Panc1 (cell line): Measurements from ENCODE around the gene HAL. TPM values are rescaled to one million over a fixed set of nuclear protein-coding genes. Genes with fewer than 3 reads are reported as not detected.

ENCODE experiments used
- ATAC-seq: fragments of 200-7000 bp; cut with Tn5 transposase; 2 replicates; pipeline ENCODE4 v1.9.1; 2020; ENCODE audit warnings: mild to moderate bottlenecking, moderate library complexity
- BruUV-seq: library from RNA; stranded (reverse); fragments of 400-500 nt; replicated peaks from 2 replicates; lab custom pipeline; 2021; lab: Mats Ljungman, UMichigan
- CTCF ChIA-PET: fragments of 300-600 bp; sonication (Branson Sonifier 250); formaldehyde crosslinking; loops from one replicate; lab custom pipeline; 2022; ENCODE audit warnings: antibody characterized with exemption; lab: Charles Lee
- POLR2A ChIA-PET: fragments of 300-600 bp; sonication (Branson Sonifier 250); formaldehyde crosslinking; loops from one replicate; lab custom pipeline; 2022; ENCODE audit warnings: antibody characterized with exemption; lab: Charles Lee
- DNase-seq: peaks from one replicate; pipeline ENCODE4 v3.0.0-alpha.2; 2010; ENCODE audit warnings: low read depth, low spot score
- H3K27ac ChIP-seq: 2 replicates; pipeline ENCODE4 v1.5.1; 2011; ENCODE audit warnings: mild to moderate bottlenecking, low read length, inconsistent platforms
- H3K27me3 ChIP-seq: fragments of 200-500 bp; sonication (Bioruptor generic); 2 replicates; pipeline ENCODE4 v1.6.0; 2014; ENCODE audit warnings: low read length, inconsistent platforms; ENCODE audit not compliant: control insufficient read depth, insufficient read depth
- H3K36me3 ChIP-seq: fragments of 200-500 bp; sonication (Bioruptor generic); 2 replicates; pipeline ENCODE4 v1.5.1; 2014; ENCODE audit warnings: inconsistent platforms, mild to moderate bottlenecking, low read length, moderate library complexity; ENCODE audit not compliant: control insufficient read depth, insufficient read depth
- H3K4me1 ChIP-seq: 2 replicates; pipeline ENCODE4 v1.5.1; 2011; ENCODE audit warnings: inconsistent platforms, mild to moderate bottlenecking, low read length, moderate library complexity; ENCODE audit not compliant: control insufficient read depth, insufficient read depth
- H3K4me3 ChIP-seq, 2 experiments: 2 replicates each; pipeline ENCODE4 v1.5.1; 2011 to 2012; ENCODE audit warnings: low read depth in 2 of 2, low read length in 2 of 2, mild to moderate bottlenecking in 2 of 2, inconsistent platforms in 1 of 2, moderate library complexity in 1 of 2
- H3K9me3 ChIP-seq: fragments of 200-500 bp; sonication (Bioruptor generic); 2 replicates; pipeline ENCODE4 v1.5.1; 2014; ENCODE audit warnings: low read depth, mild to moderate bottlenecking, inconsistent platforms, low read length, moderate library complexity; ENCODE audit not compliant: control insufficient read depth, insufficient read depth
- CTCF ChIP-seq: fragments of 450-650 bp; IDR thresholded peaks from 2 replicates; pipeline ENCODE4 v1.5.1; 2017; ENCODE audit warnings: mild to moderate bottlenecking
- POLR2AphosphoS5 ChIP-seq: IDR thresholded peaks from 2 replicates; pipeline ENCODE4 v1.6.1; 2012; ENCODE audit warnings: mild to moderate bottlenecking, low read depth, low read length, moderate library complexity
- REST ChIP-seq, 2 experiments: IDR thresholded peaks; 2 replicates each; pipeline ENCODE4 v1.6.1; 2011 to 2012; ENCODE audit warnings: low read depth in 2 of 2, control low read depth in 1 of 2, low read length in 1 of 2, mild to moderate bottlenecking in 1 of 2, moderate library complexity in 1 of 2; ENCODE audit not compliant: insufficient read depth in 1 of 2
- SIN3A ChIP-seq: IDR thresholded peaks from 2 replicates; pipeline ENCODE4 v1.6.1; 2012; ENCODE audit warnings: low read depth, mild to moderate bottlenecking, low read length, moderate library complexity, borderline replicate concordance; ENCODE audit not compliant: insufficient read depth
- TCF7L2 ChIP-seq: IDR thresholded peaks from 2 replicates; pipeline ENCODE4 v1.6.1; 2011; ENCODE audit warnings: mild to moderate bottlenecking, low read depth, low read length, inconsistent platforms
- in situ Hi-C: cut with HindIII; loops from 2 replicates; pipeline ENCODE4 v1.10.0; 2016; ENCODE audit warnings: low sequenced_read_pairs, low pct_unique_long_range_greater_than_20kb
- intact Hi-C: fragments of 100-400 bp; cut with micrococcal nuclease; formaldehyde crosslinking; loops from one replicate; pipeline ENCODE4 v1.10.0; 2022; ENCODE audit not compliant: unreplicated experiment
- total RNA-seq: library from RNA; stranded (reverse); gene quantifications from one replicate; pipeline ENCODE4 v1.2.1, GENCODE V29; 2021; ENCODE audit not compliant: unreplicated experiment

HAL gene
- total RNA-seq, 1 experiment from 2014 or later, result 0.08 TPM

GRCh38 chr12:95956557-95957145 lies 39.5 kb downstream of the HAL start:
- H3K36me3 ChIP-seq, result no peaks in the 10 kb centered on the region
- H3K4me1 ChIP-seq, result no peaks in the 10 kb centered on the region
- no peaks in the 10 kb centered on the region for H3K9me3 ChIP-seq
- ChIA-PET POLR2A (no interaction called here), CTCF (no interaction called here)
- no TSS peak for BruUV-seq
- DNase-seq, result no peak
- in situ Hi-C loops, result no loop called here
- TF ChIP-seq SIN3A (no peak), TCF7L2 (no peak), CTCF (no peak)
- no peak for ATAC-seq
- H3K27me3 ChIP-seq, result no peaks in the 10 kb centered on the region; the same call in 1 of the 2 replicates
- no peak overlapping the region for H3K27ac ChIP-seq
- intact Hi-C loops, result no loop called here
- H3K4me3 ChIP-seq, result no peak overlapping the region

- in situ Hi-C loops (no loop called here), intact Hi-C loops (no loop called here)
- Histone ChIP-seq H3K9me3 (no peaks in the 10 kb centered on the region), H3K27ac (no peak overlapping the region), H3K4me1 (no peaks in the 10 kb centered on the region), H3K4me3 (no peak overlapping the region), H3K27me3 (no peaks in the 10 kb centered on the region; the same call in 1 of the 2 replicates), H3K36me3 (no peaks in the 10 kb centered on the region)
- CTCF ChIA-PET, result no interaction called here
- no peak for DNase-seq
- no TSS peak for BruUV-seq
- TF ChIP-seq TCF7L2 (no peak), POLR2AphosphoS5 (no peak), SIN3A (no peak), REST (IDR thresholded peaks at IDR 0.05; ENCODE audit: insufficient read depth in 1 of 2, low read depth in 2 of 2, low read length in 1 of 2) (no peak), CTCF (no peak)
- no peak for ATAC-seq
- POLR2A ChIA-PET, result interaction anchor here (0.6 kb wide), 1 partner anchor 803 kb away, joined by 3 read pairs; no protein-coding TSS in a partner anchor
These were observed 40.5 kb downstream of the HAL start for GRCh38 chr12:95955549-95956159.
